IMR-90 (cell line): ENCODE data around the gene KRT36. TPM values are rescaled to one million over a fixed set of nuclear protein-coding genes. Genes with fewer than 3 reads are reported as not detected.

Experiments used
- ATAC-seq: fragments of 200-7000 bp; cut with Tn5 transposase; 2 replicates; pipeline ENCODE4 v1.9.1; 2020; ENCODE audit warnings: low read depth, mild to moderate bottlenecking, moderate library complexity
- BruUV-seq: library from RNA; stranded (reverse); fragments of 400-500 nt; replicated peaks from 2 replicates; lab custom pipeline; 2021; lab: Mats Ljungman, UMichigan
- CTCF ChIA-PET: fragments of 300-600 bp; formaldehyde crosslinking; extraction: SDS; loops from one replicate; lab custom pipeline; 2021; ENCODE audit warnings: antibody characterized with exemption; lab: Yijun Ruan, JAX
- POLR2A ChIA-PET: fragments of 300-600 bp; sonication (Branson Sonifier 250); formaldehyde crosslinking; loops from one replicate; lab custom pipeline; 2022; ENCODE audit warnings: antibody characterized with exemption; ENCODE audit not compliant: unreplicated experiment; lab: Charles Lee
- DNase-seq: peaks from one replicate; pipeline ENCODE4 v3.0.0; 2013
- H2AFZ ChIP-seq: replicated peaks from 2 replicates; pipeline ENCODE3; 2013; ENCODE audit warnings: low read length, mild to moderate bottlenecking; ENCODE audit not compliant: poor library complexity
- H2AK5ac ChIP-seq: 2 replicates; pipeline ENCODE4 v1.6.1; 2013; ENCODE audit warnings: low read depth, low read length, inconsistent platforms
- H2AK9ac ChIP-seq: replicated peaks from 2 replicates; pipeline ENCODE3; 2013; ENCODE audit warnings: mild to moderate bottlenecking, low read depth, low read length, moderate library complexity; ENCODE audit not compliant: poor library complexity
- H2BK120ac ChIP-seq: 2 replicates; pipeline ENCODE4 v1.6.1; 2013; ENCODE audit warnings: low read depth, low read length, inconsistent platforms
- H2BK15ac ChIP-seq: 3 replicates; pipeline ENCODE4 v1.6.1; 2013; ENCODE audit warnings: low read depth, low read length, inconsistent platforms
- H2BK20ac ChIP-seq: 2 replicates; pipeline ENCODE4 v1.6.1; 2013; ENCODE audit warnings: low read depth, mild to moderate bottlenecking, inconsistent platforms, low read length, moderate library complexity
- H2BK5ac ChIP-seq: 2 replicates; pipeline ENCODE4 v1.6.1; 2013; ENCODE audit warnings: mild to moderate bottlenecking, low read depth, low read length, inconsistent platforms; ENCODE audit not compliant: poor library complexity, severe bottlenecking
- H3K14ac ChIP-seq: replicated peaks from 2 replicates; pipeline ENCODE4 v1.6.1; 2013; ENCODE audit warnings: low read depth, low read length, inconsistent platforms
- H3K18ac ChIP-seq: 2 replicates; pipeline ENCODE4 v1.6.1; 2013; ENCODE audit warnings: low read depth, low read length, control low read depth
- H3K23ac ChIP-seq: 2 replicates; pipeline ENCODE4 v1.6.1; 2013; ENCODE audit warnings: low read depth, low read length, inconsistent platforms
- H3K27ac ChIP-seq: 2 replicates; pipeline ENCODE4 v1.5.1; 2013; ENCODE audit warnings: mild to moderate bottlenecking, control low read depth, low read length; ENCODE audit not compliant: insufficient read depth
- H3K27me3 ChIP-seq: 2 replicates; pipeline ENCODE4 v1.6.1; 2013; ENCODE audit warnings: low read length; ENCODE audit not compliant: control insufficient read depth, insufficient read depth
- H3K36me3 ChIP-seq: 2 replicates; pipeline ENCODE4 v1.6.1; 2013; ENCODE audit warnings: low read length, mixed read lengths; ENCODE audit not compliant: control insufficient read depth, insufficient read depth
- H3K4ac ChIP-seq: 2 replicates; pipeline ENCODE4 v1.6.1; 2013; ENCODE audit warnings: low read depth, low read length, inconsistent platforms
- H3K4me1 ChIP-seq: 2 replicates; pipeline ENCODE4 v1.6.1; 2013; ENCODE audit warnings: low read length, mixed read lengths; ENCODE audit not compliant: control insufficient read depth, insufficient read depth
- H3K4me2 ChIP-seq: 2 replicates; pipeline ENCODE4 v1.6.1; 2013; ENCODE audit warnings: low read depth, mild to moderate bottlenecking, control low read depth, low read length, moderate library complexity
- H3K4me3 ChIP-seq: 2 replicates; pipeline ENCODE4 v1.5.1; 2013; ENCODE audit warnings: low read depth, mild to moderate bottlenecking, control low read depth, low read length, moderate library complexity; ENCODE audit not compliant: insufficient read depth
- H3K56ac ChIP-seq: 2 replicates; pipeline ENCODE4 v1.6.1; 2013; ENCODE audit warnings: low read length, inconsistent platforms; ENCODE audit not compliant: insufficient read depth; ENCODE audit errors: extremely low read depth
- H3K79me1 ChIP-seq, 2 experiments: 2 replicates each; pipeline ENCODE4 v1.6.1; 2013; ENCODE audit warnings: low read length in 2 of 2, inconsistent platforms in 1 of 2, low read depth in 1 of 2
- H3K9ac ChIP-seq: 2 replicates; pipeline ENCODE4 v1.6.1; 2013; ENCODE audit warnings: low read depth, low read length, control low read depth
- H3K9me1 ChIP-seq: 2 replicates; pipeline ENCODE4 v1.6.1; 2013; ENCODE audit warnings: low read length, inconsistent platforms; ENCODE audit not compliant: insufficient read depth
- H3K9me3 ChIP-seq: 2 replicates; pipeline ENCODE4 v1.6.1; 2013; ENCODE audit warnings: low read length; ENCODE audit not compliant: control insufficient read depth, insufficient read depth
- H4K20me1 ChIP-seq: 2 replicates; pipeline ENCODE4 v1.6.1; 2013; ENCODE audit warnings: low read length, inconsistent platforms; ENCODE audit not compliant: insufficient read depth
- H4K5ac ChIP-seq: 2 replicates; pipeline ENCODE4 v1.6.1; 2013; ENCODE audit warnings: mild to moderate bottlenecking, low read depth, low read length, control low read depth
- H4K8ac ChIP-seq, 2 experiments: 2 replicates each; pipeline ENCODE4 v1.6.1; 2013; ENCODE audit warnings: low read depth in 2 of 2, low read length in 2 of 2, control low read depth in 1 of 2, inconsistent platforms in 1 of 2
- H4K91ac ChIP-seq: 2 replicates; pipeline ENCODE4 v1.6.1; 2013; ENCODE audit warnings: low read depth, low read length, inconsistent platforms; ENCODE audit not compliant: insufficient read depth
- BHLHE40 ChIP-seq: fragments of 150-350 bp; IDR thresholded peaks from 2 replicates; pipeline ENCODE4 v1.6.1; 2016; ENCODE audit warnings: mild to moderate bottlenecking, low read depth, low read length
- CEBPB ChIP-seq: IDR thresholded peaks from 2 replicates; pipeline ENCODE4 v1.6.1; 2012; ENCODE audit warnings: low read depth, low read length, improper control_type of control experiment
- CTCF ChIP-seq: conservative IDR thresholded peaks from 2 replicates; pipeline ENCODE4 v1.5.1; 2012; ENCODE audit warnings: mild to moderate bottlenecking, low read depth, low read length, improper control_type of control experiment
- ELK1 ChIP-seq: fragments of 150-350 bp; IDR thresholded peaks from 2 replicates; pipeline ENCODE4 v1.6.1; 2016; ENCODE audit warnings: low read depth, mild to moderate bottlenecking, low read length, moderate library complexity, borderline replicate concordance
- MAZ ChIP-seq: IDR thresholded peaks from 2 replicates; pipeline ENCODE4 v1.6.1; 2012; ENCODE audit warnings: low read depth, mild to moderate bottlenecking, low read length, improper control_type of control experiment, moderate library complexity, borderline replicate concordance
- NFE2L2 ChIP-seq: fragments of 150-350 bp; IDR thresholded peaks from 2 replicates; pipeline ENCODE4 v1.6.1; 2016; ENCODE audit warnings: low read depth, mild to moderate bottlenecking, low read length
- RCOR1 ChIP-seq: IDR thresholded peaks from 2 replicates; pipeline ENCODE4 v1.6.1; 2012; ENCODE audit warnings: mild to moderate bottlenecking, low read length, improper control_type of control experiment; ENCODE audit not compliant: insufficient replicate concordance
- USF2 ChIP-seq: fragments of 150-350 bp; IDR thresholded peaks from 2 replicates; pipeline ENCODE4 v1.6.1; 2017; ENCODE audit warnings: mild to moderate bottlenecking, antibody characterized with exemption, low read length, low read depth
- WGBS, 2 experiments: methylation state at CpG; one replicate each; pipeline versions ENCODE4 v1.1.5 to v1.1.7; 2013; ENCODE audit warnings: missing lambda C conversion rate in 2 of 2; ENCODE audit not compliant: insufficient read length in 1 of 2; ENCODE audit errors: extremely low coverage in 2 of 2; 5-methylcytosine and 5-hydroxymethylcytosine counted together
- dilution Hi-C: fragments of 300-500 bp; cut with HindIII; formaldehyde crosslinking; loops from one replicate; pipeline ENCODE4 v1.14.3; 2018; ENCODE audit warnings: low sequenced_read_pairs; ENCODE audit not compliant: unreplicated experiment
- in situ Hi-C: fragments of 300-500 bp; cut with MboI; formaldehyde crosslinking; loops from 3 replicates; pipeline ENCODE4 v1.14.3; 2019; ENCODE audit warnings: low sequenced_read_pairs, inconsistent platforms, mixed read lengths
- intact Hi-C: fragments of 100-400 bp; cut with micrococcal nuclease; formaldehyde crosslinking; loops from 2 replicates; pipeline ENCODE4 v1.10.0; 2022
- polyA plus RNA-seq, 3 experiments: library from polyadenylated mRNA; depleted of rRNA; stranded (reverse); fragments of >200 nt; gene quantifications; 2 replicates each; pipeline ENCODE4 v1.2.3, GENCODE V29; 2012; ENCODE audit warnings: low replicate concordance in 1 of 3
- total RNA-seq: library from RNA; depleted of rRNA; stranded (reverse); fragments of >200 nt; gene quantifications from 2 replicates; pipeline ENCODE4 v1.2.3, GENCODE V29; 2012

The KRT36 gene
- total and polyA plus RNA-seq, 2 of the 4 experiments (the other 2 are of a cell fraction) = not detected

GRCh38 chr17:41527063-41528023 lies 37.6 kb upstream of the KRT36 start (continued):
- TF ChIP-seq BHLHE40 (no peak), RCOR1 (no peak)

GRCh38 chr17:41524261-41524660 lies 34.6 kb upstream of the KRT36 start:
- Histone ChIP-seq H2BK5ac (no peak overlapping the region), H3K9me1 (peaks cover 8% of the 10 kb centered on the region; the same call in 1 of the 2 replicates), H4K5ac (no peak overlapping the region), H3K56ac (no peak overlapping the region), H3K79me1 (peaks cover 0 to 4% of the 10 kb centered on the region in 2 experiments; a peak in 1 of 4 replicates), H3K36me3 (no peaks in the 10 kb centered on the region), H3K9ac (no peak overlapping the region), H2BK120ac (peak overlapping the region; percentile 96), H2BK15ac (no peak overlapping the region), H2AK5ac (0 out of 2 replicates have a peak overlapping the region, but pooled peaks have one; percentile 36), H3K14ac (no peak overlapping the region), H3K4me2 (no peak overlapping the region), H3K4ac (peak overlapping the region; percentile 73; the same call in 1 of the 2 replicates), H3K23ac (no peak overlapping the region), H3K27me3 (peaks cover 2% of the 10 kb centered on the region; the same call in 1 of the 2 replicates), H3K27ac (no peak overlapping the region), H2AK9ac (no peak overlapping the region), H4K8ac (no peak overlapping the region; a peak in 1 of 4 replicates), H3K4me1 (peaks cover 25% of the 10 kb centered on the region), H4K20me1 (no peaks in the 10 kb centered on the region), H3K18ac (no peak overlapping the region), H3K4me3 (no peak overlapping the region), H2BK20ac (peak overlapping the region; percentile 75), H2AFZ (peak overlapping the region; percentile 16), H4K91ac (peak overlapping the region; percentile 39; the same call in 1 of the 2 replicates), H3K9me3 (no peaks in the 10 kb centered on the region)
- 87% methylated on average over 3 of the region's 11 CpGs; no CpG with 5 or more reads in 1 of the 2 experiments for WGBS, 2 experiments
- DNase-seq (no peak), ATAC-seq (no peak)
- dilution Hi-C loops = no loop called here
- CTCF ChIA-PET = no interaction called here
- TF ChIP-seq CEBPB (no peak), CTCF (no peak), MAZ (no peak), ELK1 (no peak), USF2 (no peak), NFE2L2 (no peak)
- POLR2A ChIA-PET = no interaction called here
- intact Hi-C loops = no loop called here
- no TSS peak for BruUV-seq
- in situ Hi-C loops = no loop called here
